NCI-H510A (cell line): ENCODE measurements around the gene CDC40.
"Not testable (repeated sequence)": the region's sequence is repeated elsewhere in the genome, so short reads cannot be mapped to it uniquely, and the experiment has no call there.

Experiments used
- DNase-seq: peaks from one replicate; lab custom pipeline; 2025; lab: John Stamatoyannopoulos, UW

CDC40 gene

GRCh38 chr6:110271732-110272022 is 91.5 kb downstream of the CDC40 start:
- DNase-seq: no peak

GRCh38 chr6:110272781-110273180 is 92.6 kb downstream of the CDC40 start:
- not testable (repeated sequence) for DNase-seq

DNA sequence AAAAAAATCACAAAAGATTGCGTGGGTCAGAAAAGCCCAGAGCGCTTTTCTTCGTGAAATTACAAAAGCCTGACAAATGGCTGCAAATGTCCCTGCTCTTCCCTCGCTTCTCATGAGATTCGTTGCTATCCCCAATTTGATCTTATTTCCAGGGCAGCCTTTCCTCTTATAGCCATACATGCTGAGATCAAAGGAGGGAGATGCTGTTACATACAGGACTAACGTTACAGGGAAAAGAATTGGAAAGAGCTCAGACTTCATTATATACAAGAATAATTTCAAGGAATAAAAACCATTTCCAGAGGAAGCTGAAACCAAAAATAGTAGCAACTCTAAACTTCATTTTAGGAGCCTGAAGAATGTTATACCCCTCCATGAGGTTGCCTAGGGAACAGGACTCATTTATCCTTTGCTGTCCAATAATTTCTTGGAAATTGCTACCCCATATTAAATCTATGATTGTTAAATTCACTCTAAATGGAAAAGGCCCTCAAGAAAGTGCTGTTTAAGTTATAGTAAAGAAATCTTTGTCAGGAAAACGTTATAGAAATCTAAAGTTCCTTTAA is 97.0 kb downstream of the CDC40 start:
- no peak for DNase-seq
